ENCODE measurements around the gene HSPG2.
"Not testable (repeated sequence)": the region's sequence is repeated elsewhere in the genome, so short reads cannot be mapped to it uniquely, and the experiment has no call there.

Gene HSPG2

DNA sequence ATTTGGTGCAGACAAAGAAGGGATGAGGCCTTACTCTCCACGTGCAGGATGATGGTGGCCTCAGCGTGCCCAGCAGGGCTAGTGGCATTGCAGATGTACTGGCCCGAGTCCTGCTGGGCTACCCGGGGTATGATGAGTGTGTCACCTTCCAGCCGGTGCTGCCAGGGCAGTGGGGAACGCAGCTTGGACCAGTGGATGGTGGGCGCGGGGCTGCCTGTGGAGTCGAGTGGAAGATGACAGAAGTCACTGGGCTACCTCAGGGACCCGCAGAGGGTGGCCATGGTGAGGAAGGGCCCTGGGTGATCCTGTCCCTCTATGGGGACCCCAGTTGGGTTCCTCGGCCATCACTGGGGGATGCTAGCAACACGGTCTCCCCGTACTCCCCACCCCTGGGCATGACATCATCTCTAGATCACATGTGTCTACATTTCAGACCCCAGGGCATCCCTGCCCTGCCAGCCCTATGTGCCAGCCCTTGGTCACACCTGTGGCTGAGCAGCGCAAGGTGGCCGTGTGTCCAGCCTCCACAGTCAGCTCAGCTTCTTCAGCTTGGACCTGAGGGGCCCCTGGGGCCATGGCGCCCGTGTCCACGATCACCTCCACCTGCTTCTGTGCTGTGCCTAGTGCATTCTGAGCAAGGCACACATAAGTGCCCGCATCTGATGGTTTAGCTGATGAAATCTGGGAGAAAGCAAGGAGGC lies 97.6 kb downstream of the HSPG2 start:
- DNase-seq, result no peak

DNA sequence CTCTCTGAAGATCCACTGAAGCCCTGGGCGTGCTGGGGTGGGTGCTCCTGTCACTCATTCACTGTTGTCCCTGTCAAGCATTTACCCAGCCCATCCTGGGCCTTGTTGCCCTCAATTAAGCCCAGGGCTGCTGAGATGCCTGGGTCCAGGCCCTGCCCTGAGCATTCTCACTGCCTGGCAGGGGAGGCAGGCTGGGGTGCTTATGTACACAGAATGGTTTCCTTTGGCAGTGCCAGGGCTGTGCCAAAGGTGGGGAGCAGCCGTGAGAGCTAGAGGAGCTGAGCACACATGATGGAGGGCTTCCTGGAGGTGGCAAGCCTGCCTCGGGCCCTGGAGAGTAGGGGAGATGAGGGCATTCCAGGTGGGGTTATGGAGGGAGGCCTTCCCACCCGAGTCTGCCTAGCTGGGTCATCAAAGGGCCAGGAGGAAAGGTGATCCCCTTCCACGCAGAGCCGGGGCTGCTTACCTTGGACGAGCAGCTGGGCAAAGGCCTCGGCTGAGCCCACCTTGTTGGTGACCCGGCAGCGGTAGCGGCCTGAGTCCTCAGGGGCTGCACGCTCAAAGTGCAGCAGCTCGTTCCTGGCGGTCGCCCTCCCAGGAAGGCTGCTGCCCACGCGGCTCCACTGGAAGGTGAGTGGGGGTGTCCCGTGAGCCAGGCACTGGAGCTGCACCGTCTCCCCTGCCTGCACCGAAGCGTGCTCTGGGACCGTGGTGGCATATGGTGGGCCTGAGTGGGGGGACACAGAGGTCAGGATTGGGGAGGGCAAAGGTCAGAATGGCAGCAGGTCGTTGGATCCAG lies 98.6 kb downstream of the HSPG2 start:
- no peak for DNase-seq

DNA sequence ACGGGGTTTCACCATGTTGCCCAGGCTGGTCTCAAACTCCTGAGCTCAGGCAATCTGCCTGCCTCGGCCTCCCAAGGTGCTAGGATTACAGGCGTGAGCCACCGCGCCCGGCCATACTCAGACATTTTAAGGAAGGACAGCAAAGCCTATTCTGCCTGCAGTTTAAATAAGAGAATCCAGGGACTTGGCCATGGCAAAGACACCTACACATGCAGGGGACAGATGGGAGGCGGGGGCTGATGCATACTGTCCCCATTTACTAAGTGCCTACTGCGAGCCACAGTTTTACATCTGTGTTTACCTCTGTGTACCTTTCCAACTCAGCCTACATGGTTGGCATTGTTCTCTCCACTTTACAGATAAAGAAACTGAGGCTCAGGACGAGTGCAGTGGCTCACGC lies 99.6 kb downstream of the HSPG2 start:
- DNase-seq, result no peak

DNA sequence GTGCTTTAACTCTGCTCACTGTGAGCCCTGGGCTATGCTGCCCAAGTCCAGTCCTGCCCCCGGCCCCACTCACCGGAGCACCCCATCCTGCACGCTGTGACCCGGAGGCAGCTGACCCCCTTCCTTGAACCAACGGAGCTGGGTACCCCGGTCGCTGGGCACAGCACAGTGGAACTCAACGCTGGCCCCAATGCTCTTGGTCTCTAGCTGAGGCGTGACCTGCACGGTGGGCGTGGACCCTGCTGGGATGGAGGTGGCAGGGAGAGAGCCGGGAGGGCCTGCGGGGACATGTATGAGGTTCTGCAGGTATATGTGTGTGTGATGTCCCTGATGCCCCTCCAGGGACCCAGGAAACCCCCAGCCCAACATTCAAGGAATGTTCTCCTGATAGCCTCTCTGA lies 100.4 kb downstream of the HSPG2 start:
- DNase-seq, result no peak

DNA sequence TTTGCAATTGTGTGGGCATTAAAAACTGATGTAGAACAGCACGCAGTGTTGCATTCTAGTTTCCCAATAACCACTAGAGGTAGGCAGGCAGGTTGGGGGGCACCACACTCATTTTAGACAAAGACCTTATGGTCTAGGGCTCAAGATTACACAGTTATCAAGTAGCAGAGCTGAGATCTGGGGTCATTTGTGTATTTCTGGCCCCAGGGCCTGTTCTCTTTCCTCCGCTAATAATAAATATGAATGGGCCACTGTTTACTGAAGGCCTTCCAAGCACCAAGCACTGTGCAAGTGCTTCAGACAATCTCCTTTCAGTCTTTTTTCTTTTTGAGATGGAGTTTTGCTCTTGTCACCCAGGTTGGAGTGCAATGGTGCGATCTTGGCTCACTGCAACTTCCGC lies 101.1 kb downstream of the HSPG2 start:
- DNase-seq, result no peak

DNA sequence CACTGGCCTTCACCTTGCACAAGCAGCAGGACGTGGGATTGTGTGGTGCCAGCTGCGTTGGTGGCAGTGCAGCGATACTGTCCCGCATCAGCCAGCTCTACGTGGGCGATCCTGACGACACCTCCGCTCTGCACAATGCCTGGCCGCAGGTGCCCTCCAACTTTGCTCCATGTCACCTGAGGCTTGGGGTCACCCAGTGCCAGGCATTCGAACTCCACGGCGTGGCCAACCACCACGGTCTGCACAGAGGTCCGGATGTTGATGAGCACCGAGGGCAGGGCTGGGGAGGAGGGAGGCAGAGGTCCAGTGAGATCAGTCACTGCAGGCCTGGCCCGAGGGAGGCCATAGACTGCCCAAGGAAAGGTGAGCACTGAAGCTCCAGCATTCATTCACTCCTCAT lies 102.4 kb downstream of the HSPG2 start:
- no peak for DNase-seq

DNA sequence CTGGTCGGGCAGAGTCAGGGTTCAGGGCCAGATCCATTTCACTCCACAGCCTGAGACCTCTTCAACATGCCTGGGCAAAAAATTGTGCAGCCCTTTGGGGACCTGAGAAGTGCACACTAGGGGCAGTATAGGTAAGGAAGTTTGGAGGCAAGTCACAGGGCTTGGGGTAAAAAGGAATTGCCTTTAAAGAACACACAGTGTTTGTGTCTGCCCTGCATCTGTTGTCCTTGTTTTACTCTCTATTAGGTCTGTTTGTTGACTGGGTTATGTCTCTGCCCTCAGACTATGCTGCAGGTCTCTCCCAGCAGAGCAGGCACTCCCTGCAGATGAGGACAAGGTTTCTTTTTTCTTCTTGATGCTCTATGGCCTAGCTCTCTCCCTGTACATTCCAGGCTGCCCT lies 103.0 kb downstream of the HSPG2 start:
- no peak for DNase-seq

DNA sequence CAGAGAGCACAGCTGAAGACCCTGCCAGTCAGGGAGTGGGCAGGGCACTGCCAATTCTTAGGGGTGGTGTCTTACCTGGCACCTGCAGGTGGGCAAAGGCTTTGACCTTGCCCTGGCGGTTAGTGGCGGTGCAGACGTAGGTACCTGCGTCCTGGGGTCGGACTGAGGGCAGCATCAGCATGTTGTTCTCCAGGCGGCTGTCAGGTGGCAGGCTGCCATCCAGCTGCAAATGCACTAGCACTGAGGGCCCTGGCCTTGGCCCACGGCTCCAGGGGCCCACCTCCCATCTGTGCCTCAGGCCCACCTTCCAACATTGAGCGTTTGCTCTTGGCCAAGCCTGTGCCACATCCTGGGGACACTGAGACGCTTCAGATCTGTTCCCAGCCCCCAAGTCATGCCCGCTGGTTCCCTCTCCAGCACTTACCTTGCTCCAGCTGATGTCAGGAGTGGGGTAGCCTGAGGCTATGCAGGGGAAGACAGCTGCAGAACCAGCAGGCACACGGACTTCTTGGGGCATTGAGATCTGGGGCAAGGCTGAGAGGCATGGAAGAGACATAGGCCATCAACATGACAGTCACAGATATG lies 103.6 kb downstream of the HSPG2 start:
- no peak for DNase-seq

DNA sequence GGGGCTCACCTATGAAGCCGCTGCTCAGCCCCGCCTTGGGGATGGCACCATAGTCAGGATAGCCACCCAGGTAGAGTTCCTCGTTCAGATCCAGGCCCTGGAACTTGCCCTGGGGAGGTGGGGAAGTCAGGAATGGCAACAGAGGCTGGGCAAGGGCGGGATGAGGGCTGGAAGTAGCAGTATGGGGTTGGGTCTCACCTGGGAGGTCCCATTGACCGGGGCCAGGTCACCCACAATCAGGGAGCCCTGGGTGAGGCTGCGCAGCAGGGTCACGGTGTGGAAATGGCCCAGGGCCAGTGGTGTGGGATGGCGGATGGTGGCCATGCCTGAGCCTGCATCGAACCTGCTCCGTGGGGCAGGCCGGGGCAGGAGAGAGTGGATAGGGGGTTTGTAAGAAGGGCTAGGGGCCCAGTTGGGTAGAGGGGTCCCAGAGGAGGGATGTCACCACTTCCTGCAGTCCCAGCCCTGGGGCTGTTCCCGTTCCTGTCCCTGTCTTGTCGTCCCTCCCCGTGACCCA lies 105.6 kb downstream of the HSPG2 start:
- no peak for DNase-seq

DNA sequence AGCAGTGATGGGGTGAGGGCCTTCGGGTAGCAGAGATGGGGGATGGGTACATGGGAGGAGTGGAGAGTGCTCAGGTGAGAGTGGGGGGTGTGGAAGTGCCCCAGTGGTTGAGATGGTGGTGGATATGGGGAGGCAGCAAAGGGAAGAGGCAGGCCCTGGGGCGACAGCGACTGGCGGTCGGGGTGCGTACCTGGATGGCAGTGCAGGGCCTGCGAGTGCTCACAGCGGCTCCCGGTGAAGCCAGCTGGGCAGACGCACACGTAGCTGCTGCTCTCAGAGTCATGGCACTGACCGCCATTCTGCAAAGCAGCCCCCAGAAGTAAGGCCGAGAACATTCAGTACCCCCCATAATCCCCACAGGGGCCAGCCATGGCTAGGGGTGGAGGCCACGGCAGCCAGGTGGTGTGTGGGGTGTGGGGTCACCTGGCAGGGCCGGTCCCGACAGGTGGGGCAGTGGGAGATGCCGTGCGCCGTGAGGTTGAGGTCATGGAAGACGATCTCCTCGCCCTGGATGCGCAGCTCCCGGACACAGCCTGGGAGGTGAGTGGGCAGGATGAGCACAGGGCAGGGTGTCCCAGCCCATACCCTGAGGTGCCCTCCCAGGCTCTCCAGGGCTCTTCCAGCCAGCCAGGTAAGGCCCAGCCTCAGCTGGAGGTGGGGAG lies 106.2 kb downstream of the HSPG2 start:
- no peak for DNase-seq

DNA sequence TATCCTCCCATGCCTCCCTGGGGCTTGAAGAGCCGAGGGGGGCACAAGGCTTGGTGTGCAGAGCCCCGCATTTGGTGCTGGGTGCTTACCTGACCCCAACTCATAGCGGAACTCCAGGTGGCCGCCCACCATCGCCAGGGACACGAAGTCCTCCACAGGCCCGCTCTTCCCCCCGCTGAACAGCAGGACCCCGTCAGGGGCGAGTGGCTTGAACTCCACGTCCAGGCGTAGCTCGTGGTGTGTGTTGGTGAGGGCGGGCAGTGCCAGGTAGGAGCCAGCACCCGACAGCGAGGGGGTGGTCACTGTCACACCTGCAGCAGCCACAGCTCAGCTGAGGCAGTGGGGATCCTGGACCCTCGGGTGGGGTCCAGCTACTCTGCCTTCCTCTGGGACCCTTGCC lies 107.8 kb downstream of the HSPG2 start:
- DNase-seq, result no peak

DNA sequence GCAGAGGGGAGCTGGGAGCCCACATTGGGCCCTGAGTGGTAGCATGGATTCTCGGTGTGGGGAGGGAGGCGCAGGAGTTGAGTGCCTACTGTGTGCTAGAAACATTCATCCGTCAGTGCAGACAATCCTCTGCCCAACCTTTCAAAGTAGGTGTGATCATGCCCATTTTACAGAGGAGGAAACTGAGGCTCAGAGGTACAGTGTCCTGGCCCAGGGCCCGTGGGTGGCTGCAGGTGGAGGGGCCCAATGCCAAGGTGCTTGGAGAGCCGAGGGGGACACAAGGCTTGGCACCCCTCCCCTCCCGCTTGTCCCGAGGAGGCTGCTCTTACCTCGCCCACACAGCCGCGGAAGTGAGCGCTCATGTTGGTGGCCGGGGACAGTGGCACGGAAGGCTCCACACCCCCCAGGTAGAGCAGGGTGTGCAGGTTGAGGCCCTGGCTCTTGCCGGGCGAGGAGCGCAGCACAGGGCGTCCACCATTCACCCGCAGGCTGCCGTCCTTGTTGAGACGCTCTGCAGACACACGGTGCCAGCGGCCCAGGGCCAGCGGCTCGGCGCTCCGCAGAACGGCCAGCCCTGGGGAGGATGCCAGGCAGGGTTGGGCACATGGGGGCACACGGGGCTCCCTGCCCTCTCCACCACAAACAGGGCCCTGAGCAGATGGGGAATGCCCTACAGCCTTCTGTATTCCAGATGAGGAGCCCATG lies 108.5 kb downstream of the HSPG2 start:
- DNase-seq, result no peak

DNA sequence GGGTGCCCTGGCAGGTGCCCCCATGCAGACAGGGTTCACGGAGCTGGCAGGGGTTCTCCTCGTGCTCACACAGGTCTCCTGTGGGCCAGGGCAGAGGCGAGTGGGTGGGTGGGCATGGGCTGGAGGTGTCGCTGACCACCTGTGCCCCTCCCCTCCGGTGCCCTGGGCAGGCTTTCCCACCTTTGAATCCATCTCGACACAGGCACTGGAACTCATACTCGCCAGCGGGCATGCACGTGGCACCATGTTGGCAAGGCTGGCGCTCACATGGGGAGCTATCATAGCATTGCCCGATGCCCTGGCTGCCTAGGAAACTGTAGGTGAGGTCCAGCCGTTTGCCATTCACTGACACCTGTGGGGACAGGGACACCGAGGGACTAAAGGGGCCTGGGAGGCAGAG lies 109.0 kb downstream of the HSPG2 start:
- no peak for DNase-seq

DNA sequence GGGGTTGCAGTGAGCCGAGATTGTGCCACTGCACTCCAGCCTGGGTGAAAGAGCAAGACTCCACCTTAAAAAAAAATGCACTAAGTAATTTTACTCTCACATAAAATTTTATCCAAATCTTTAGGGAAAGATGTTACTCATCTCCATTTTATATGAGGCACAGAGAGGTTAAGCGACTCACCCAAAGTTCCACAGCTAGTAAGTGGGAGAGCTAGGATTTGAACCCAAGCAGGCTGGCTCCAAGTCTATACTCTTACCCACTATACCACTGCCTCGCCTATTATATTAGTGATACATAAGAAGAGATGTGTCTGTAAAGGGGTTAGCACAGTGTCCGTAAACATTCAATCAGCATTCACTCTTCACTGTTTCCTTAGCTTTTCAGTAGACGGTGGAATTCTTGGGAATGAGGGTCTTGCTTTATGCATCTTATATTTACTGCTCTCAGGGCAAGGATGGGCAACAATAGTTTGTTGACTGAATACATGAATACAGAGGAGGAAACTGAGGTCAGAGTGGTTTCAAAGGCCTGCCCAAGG lies 109.9 kb downstream of the HSPG2 start:
- DNase-seq, result no peak

DNA sequence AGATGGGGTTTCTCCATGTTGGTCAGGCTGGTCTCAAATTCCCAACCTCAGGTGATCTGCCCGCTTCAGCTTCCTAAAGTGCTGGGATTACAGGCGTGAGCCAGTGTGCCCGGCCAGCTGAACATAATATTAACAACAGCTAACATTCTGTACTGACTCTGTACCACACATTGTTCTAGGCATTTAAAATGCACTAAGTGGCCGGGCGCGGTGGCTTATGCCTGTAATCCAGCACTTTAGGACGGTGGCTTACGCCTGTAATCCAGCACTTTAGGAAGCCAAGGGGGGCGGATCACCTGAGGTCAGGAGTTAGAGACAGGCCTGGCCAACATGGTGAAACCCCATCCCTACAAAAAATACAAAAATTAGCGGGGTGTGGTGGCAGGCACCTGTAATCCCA lies 110.4 kb downstream of the HSPG2 start:
- not testable (repeated sequence) for DNase-seq

DNA sequence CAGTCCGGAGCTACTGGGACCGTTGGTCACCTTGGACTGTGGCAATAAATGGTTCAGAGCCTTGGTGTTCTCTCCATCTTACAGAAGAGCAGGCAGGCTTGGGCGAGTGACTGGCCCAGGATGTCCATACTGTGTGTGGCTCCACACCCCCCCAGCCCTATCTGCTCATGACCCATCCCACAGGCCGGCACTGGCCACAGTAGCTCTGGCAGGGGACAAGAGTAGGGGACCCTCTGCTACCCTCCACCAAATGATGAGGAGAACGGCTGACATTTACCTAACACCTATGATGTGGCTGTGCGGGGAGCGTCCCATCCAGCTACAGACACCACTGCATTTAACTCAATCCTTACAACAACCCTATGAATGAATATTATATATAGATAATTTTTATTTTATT lies 111.7 kb downstream of the HSPG2 start:
- no peak for DNase-seq

DNA sequence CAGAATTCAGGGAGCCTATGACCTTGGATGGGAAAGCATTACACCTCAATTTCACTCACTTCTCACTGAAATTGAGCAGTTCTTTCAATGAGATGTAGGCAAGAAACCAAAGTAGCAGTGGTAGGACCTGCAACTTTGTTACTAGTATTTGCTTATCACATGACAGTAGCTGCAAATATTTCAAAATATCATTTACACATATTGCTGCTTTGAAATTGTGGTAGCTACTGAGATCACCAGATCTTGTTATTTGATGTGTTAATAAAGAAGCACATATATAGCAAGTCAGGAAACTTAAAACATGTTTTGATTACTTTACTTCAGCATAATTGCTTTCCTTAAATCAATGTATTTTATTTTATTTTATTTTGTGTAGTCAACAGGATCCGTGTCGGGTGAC lies 112.2 kb downstream of the HSPG2 start:
- no peak for DNase-seq

DNA sequence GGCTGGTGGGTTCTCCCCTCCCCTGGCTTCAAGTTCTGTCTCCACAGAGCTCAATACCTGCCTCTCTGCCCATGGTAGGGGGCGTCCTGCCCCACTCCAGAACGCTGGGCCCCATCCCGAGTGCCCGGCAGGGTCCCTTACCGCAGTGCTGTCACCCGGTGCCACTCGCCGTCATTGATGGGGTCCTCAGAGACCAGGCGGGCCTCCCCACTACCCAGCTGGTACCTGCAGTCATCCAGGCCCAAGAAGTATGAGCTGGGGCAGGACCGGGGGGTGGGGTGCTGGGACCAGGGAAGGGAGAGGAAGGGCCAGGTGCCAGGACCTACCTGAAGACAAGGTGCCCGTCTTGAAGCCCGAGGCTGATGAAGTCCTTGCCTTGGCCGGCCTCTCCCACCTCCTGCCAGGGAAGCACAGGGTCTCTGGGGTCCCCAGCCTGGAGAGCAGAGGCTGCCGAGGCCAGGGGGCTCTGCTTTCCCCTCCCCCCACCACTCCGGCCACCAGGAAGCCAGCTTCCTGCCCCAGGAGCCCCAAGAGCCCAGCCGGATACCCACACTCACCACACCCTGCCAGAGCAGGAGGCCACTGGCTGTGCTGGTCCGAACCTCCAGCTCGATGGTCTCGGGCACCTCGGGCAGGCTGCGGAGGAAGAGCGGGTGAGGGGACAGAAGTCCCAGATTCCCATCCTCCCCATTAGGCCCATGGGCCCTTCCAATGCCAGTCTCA lies 113.0 kb downstream of the HSPG2 start:
- no peak for DNase-seq

DNA sequence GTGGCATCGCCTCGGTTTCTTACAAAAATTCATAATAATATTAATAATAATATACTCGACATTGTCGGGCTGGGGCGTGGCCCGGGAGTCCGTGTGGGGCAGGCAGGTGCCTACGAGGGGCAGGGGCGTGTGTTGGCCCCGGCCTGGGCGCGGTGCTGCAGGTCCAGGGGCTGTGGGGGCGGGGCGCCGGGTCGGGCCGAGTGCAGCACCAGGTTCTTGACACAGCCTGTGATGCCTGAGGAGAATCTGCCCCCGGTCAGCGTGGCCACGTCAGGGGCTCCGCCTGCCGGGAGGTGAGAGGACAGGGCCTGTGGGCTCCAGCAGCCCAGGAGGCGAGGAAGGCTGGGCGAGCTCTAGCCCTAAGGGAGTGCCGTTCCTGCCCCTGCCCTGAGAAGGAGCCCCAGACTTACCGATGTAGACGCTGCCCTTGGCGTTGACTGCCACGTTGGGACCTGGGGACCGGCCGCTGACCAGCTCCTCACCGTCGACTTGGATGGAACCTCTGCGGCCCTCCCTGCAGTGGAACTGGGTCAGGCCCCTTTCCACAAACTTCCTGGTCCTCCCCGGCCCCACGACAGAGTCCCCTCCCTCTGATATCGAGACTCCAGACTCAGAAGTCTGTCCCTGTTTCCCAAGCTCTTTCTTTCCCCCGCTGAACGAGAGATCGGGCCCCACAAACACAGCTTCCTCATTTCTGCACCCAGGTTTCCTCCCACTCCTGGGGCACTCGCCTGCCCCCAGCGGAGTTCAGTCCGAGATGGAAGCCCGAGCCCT lies 113.7 kb downstream of the HSPG2 start:
- DNase-seq, result no peak

DNA sequence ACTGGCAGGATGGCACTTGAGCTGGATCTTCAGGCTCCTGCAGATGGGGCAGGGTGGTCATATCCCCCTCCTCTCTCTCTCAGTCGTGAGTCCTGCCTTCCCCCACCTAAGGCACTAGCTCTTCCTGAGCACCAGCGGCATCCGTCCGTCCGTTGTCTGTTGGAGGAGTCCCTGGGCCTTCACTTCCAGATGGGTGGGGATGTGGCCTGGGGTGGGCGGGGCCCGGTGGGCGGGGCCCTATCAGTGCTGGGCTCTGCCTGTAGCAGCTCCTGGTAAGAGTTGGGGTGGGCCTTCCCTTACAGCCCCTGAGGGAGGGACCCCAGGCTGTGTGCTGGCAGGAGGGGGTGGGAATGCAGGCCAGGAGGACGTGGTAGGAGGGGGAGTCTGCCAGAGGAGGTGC lies 114.8 kb downstream of the HSPG2 start:
- no peak for DNase-seq

DNA sequence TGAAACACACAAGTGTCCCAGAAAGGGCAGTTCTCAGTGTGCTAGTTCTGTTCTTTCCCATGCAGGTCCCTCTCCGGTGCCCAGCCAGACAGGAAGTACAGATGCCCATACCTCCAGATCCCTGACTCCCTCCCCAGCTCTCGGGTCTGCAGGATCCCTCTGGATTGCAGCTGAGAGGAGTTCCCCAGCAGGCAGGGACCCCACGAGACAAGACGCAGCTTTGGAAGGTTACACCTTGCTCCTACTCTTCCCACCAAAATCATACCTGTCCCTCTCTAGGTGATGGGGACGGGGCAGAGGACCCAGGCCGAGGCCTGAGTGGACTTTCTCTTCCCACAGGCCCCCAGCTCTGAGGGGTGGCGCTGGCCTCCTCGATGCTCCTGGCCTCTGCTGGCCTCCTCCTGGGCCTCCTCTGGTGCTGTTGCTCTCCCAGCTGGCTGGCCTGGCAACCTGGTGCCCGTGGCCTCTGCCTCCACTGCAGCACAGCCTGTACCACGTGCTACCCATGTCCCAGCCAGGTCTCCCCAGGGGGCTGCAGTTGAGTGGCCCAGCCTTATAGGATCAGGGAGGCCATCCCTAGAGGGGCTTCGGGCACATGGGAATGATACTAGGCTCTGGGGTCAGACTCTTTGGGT lies 115.6 kb downstream of the HSPG2 start:
- no peak for DNase-seq

Measured in activated CD4-positive, CD25-positive, alpha-beta regulatory T cell treated with anti-CD3 and anti-CD28 coated beads, Interleukin-2, amount 50 U/mL, for 72 hours (primary cell).